ENCODE measurements around the gene RBBP5. TPM values are rescaled to one million over a fixed set of nuclear protein-coding genes. Genes with fewer than 3 reads are reported as not detected.
A peak's percentile ranks its signal among the peaks of the same experiment; 100 is the strongest.

RBBP5 gene
- total and polyA plus RNA-seq, 10 donors: 4.2 to 23.4 (median 17.7) TPM

DNA sequence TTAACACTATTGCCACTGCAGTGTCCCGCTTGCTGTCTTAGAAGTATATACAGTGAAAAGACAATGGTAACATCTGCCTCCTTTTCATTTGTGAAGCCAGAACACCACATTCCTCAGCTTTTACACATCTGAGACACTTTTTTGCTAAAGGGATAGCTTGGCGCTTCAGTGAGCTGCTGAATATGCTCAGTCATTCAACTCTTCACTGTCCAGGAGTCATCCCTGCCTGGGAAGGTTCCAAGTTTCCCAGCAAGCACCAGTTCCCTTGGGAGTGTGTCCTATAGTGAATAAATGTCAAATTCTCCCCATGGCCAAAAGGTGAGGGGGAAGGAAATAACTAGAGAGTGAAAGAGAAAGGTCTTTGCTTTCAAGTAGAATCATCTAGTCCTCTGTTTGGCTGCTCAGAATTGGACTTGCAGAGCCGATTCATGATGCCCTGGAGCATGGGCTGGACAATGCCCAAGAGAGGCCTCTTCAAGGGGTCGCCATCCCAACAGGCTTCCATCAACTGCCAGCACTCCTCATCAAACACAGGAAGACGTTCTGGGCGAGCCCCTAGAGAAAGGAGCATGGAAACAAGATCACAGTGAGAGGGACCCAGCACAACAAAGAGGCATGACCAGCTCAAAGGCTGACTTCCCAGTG lies 25.5 kb upstream of the RBBP5 start:
- no peak overlapping the region for H3K4me3 ChIP-seq
- no peaks in the 10 kb centered on the region for H3K27me3 ChIP-seq (replicated peaks in 1 of 7)
- no peak for DNase-seq
- H3K36me3 ChIP-seq: peaks cover 0 to 71% (median 42%) of the 10 kb centered on the region in 6 donors
- H3K9me3 ChIP-seq: no peaks in the 10 kb centered on the region
- intact Hi-C loops (cut with DNase I; ENCODE audit: low total_unique reads): no loop called here
- TF ChIP-seq, protein P1, sequence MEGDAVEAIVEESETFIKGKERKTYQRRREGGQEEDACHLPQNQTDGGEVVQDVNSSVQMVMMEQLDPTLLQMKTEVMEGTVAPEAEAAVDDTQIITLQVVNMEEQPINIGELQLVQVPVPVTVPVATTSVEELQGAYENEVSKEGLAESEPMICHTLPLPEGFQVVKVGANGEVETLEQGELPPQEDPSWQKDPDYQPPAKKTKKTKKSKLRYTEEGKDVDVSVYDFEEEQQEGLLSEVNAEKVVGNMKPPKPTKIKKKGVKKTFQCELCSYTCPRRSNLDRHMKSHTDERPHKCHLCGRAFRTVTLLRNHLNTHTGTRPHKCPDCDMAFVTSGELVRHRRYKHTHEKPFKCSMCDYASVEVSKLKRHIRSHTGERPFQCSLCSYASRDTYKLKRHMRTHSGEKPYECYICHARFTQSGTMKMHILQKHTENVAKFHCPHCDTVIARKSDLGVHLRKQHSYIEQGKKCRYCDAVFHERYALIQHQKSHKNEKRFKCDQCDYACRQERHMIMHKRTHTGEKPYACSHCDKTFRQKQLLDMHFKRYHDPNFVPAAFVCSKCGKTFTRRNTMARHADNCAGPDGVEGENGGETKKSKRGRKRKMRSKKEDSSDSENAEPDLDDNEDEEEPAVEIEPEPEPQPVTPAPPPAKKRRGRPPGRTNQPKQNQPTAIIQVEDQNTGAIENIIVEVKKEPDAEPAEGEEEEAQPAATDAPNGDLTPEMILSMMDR (IDR thresholded peaks at IDR 0.05 in 8 of 11, conservative IDR thresholded peaks at IDR 0.05 in 3 of 11): no peak
- TF ChIP-seq POLR2AphosphoS5 (IDR thresholded peaks at IDR 0.05): no peak
- TF ChIP-seq POLR2A (IDR thresholded peaks at IDR 0.05): no peak
- H3K27ac ChIP-seq: no peak overlapping the region
- H3K4me1 ChIP-seq: peaks cover 0 to 18% (median 0%) of the 10 kb centered on the region in 6 donors
- 88 to 93% (median 90%) methylated on average over 6 of the region's 6 CpGs for WGBS, 5 donors

DNA sequence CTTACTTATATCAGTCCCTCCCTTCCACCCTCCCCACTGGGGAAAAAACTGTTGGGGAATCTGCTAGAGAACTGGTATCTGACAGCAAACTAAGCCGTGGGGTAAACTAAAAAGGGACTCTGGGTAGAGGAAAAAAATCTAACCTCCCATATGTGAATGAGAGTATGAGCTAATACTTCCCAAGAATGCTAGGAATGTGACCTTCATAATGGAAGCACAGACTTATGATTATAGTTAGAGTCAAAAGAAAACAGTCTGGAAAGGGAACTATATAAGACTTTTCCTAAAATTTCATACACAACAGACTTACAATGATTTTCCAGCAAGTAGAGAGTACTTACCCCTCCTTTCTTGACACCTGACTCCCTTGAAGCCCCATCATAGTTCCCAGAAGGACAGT lies 23.0 kb upstream of the RBBP5 start:
- H3K4me1 ChIP-seq: peaks cover 7 to 33% (median 13%) of the 10 kb centered on the region in 6 donors
- no peaks in the 10 kb centered on the region for H3K9me3 ChIP-seq
- H3K27ac ChIP-seq: peak overlapping the region in 4 of 8 donors; percentile 12 to 39 (median 30)
- peaks cover 0 to 47% (median 28%) of the 10 kb centered on the region in 6 donors for H3K36me3 ChIP-seq
- DNase-seq: no peak
- H3K27me3 ChIP-seq (replicated peaks in 1 of 7): no peaks in the 10 kb centered on the region
- 40 to 72% (median 57%) methylated on average over 1 of the region's 1 CpG for WGBS, 5 donors
- TF ChIP-seq POLR2AphosphoS5 (IDR thresholded peaks at IDR 0.05): no peak
- TF ChIP-seq POLR2A (IDR thresholded peaks at IDR 0.05): no peak
- TF ChIP-seq, protein P1 (IDR thresholded peaks at IDR 0.05 in 8 of 11, conservative IDR thresholded peaks at IDR 0.05 in 3 of 11): no peak
- intact Hi-C loops (cut with DNase I; ENCODE audit: low total_unique reads): no loop called here
- H3K4me3 ChIP-seq: no peak overlapping the region

DNA sequence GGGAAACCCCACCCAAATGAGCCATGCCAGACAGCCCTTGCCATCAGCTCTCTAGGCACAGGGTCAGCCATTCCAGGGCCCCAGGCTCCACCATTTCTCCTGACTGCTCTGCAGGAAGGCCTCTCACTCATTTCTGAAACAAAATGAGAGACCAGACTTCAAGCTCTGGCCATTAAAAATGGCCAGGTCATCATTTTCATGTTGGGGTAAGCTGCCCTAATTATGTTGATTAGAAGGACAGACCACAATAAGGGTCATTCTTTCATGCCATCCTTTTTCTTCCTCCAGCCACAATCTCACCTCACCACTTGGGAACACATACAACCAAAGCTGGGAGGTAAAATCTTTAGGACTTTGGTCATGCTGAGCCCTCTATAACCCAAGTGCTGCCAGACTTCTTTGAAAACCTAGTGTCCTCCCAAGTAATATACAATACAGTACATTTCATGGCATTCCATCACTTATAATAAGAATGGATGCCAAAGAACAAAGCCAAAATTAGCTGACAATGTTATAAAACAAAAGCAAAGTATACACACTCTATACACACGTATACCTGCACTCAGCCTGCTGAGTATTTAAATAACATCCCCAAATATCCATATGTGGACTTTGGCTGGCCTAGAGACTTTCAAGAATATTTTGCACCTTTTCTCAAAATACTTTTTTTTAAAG lies 22.4 kb upstream of the RBBP5 start:
- Histone ChIP-seq H3K4me3 (no peak overlapping the region), H3K36me3 (peaks cover 0 to 42% (median 25%) of the 10 kb centered on the region in 6 donors), H3K27ac (peak overlapping the region in 4 of 8 donors; percentile 12 to 39 (median 30)), H3K9me3 (no peaks in the 10 kb centered on the region), H3K4me1 (peaks cover 7 to 33% (median 13%) of the 10 kb centered on the region in 6 donors), H3K27me3 (replicated peaks in 1 of 7) (no peaks in the 10 kb centered on the region)
- TF ChIP-seq, protein P1 (IDR thresholded peaks at IDR 0.05 in 8 of 11, conservative IDR thresholded peaks at IDR 0.05 in 3 of 11): no peak
- no peak for TF ChIP-seq POLR2A (IDR thresholded peaks at IDR 0.05)
- no peak for TF ChIP-seq POLR2AphosphoS5 (IDR thresholded peaks at IDR 0.05)
- intact Hi-C loops (cut with DNase I; ENCODE audit: low total_unique reads): no loop called here
- 86 to 93% (median 89%) methylated on average over 1 of the region's 1 CpG for WGBS, 5 donors
- no peak for DNase-seq

DNA sequence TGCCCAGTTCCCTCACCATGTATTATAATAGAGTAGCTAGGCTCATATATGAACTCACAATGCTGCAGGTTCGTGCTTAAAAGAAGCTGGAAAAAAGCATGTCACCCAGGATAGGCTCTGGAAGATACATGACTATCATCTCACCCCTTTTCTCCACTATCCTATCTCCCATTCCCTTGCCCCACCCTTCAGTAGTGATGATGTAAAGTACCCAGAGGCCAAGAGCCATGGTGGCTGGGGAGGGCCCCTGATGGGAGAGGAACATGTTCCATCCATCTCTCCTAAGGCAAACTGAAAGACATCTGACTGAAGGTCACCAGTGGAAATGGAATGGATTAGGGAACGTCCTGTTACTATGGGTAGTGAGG lies 20.3 kb upstream of the RBBP5 start:
- intact Hi-C loops (cut with DNase I; ENCODE audit: low total_unique reads): no loop called here
- H3K4me3 ChIP-seq: peak overlapping the region in 1 of 8 donors; percentile 19

More for the DNA sequence above, 20.3 kb upstream of the RBBP5 start:
- Histone ChIP-seq H3K4me1 (peaks cover 7 to 33% (median 15%) of the 10 kb centered on the region in 6 donors), H3K27me3 (replicated peaks in 1 of 7) (no peaks in the 10 kb centered on the region), H3K9me3 (no peaks in the 10 kb centered on the region), H3K27ac (peak overlapping the region in 5 of 8 donors; percentile 32 to 58 (median 52)), H3K36me3 (peaks cover 0 to 21% (median 12%) of the 10 kb centered on the region in 6 donors)
- TF ChIP-seq, protein P1 (IDR thresholded peaks at IDR 0.05 in 8 of 11, conservative IDR thresholded peaks at IDR 0.05 in 3 of 11): no peak
- TF ChIP-seq POLR2A (IDR thresholded peaks at IDR 0.05) (no peak), POLR2AphosphoS5 (IDR thresholded peaks at IDR 0.05) (no peak)
- no peak for DNase-seq
- whole genome bisulfite sequencing, 5 donors: 47 to 57% (median 55%) methylated on average over 2 of the region's 2 CpGs

Measured in spleen (tissue), 11 donors.